ENCODE data around the gene SLC36A4.
A peak's percentile ranks its signal among the peaks of the same experiment; 100 is the strongest.
"Not testable (repeated sequence)": the region's sequence is repeated elsewhere in the genome, so short reads cannot be mapped to it uniquely, and the experiment has no call there.

Gene SLC36A4

GRCh38 chr11:93197380-93198214 lies at the start of gene SLC36A4:
Gene SLC36A4, minus strand, starts transcription at chr11:93197991. Its CDS starts 159 bp downstream, at chr11:93197832.
- peak; percentile 76 to 82 (median 80) for DNase-seq (ENCODE audit: low read depth in 3 of 3)

GRCh38 chr11:93246790-93247189 lies 49.0 kb upstream of the SLC36A4 start:
- DNase-seq (ENCODE audit: low read depth in 3 of 3) = not testable (repeated sequence)

GRCh38 chr11:93244018-93244417 lies 46.2 kb upstream of the SLC36A4 start:
- DNase-seq (ENCODE audit: low read depth in 3 of 3) = no peak

- no peak for DNase-seq (ENCODE audit: low read depth in 3 of 3)
These were observed 42.2 kb upstream of the SLC36A4 start for GRCh38 chr11:93239966-93240365.

GRCh38 chr11:93238956-93239355 lies 41.2 kb upstream of the SLC36A4 start:
- no peak for DNase-seq (ENCODE audit: low read depth in 3 of 3)

GRCh38 chr11:93236741-93237675 lies 39.2 kb upstream of the SLC36A4 start:
- no peak for DNase-seq (ENCODE audit: low read depth in 3 of 3)

GRCh38 chr11:93234602-93235207 lies 36.9 kb upstream of the SLC36A4 start:
- DNase-seq (ENCODE audit: low read depth in 3 of 3) = peak; percentile 38 to 53 (median 51)

GRCh38 chr11:93229876-93230275 lies 32.1 kb upstream of the SLC36A4 start:
- no peak for DNase-seq (ENCODE audit: low read depth in 3 of 3)

- no peak for DNase-seq (ENCODE audit: low read depth in 3 of 3)
These were observed 27.9 kb upstream of the SLC36A4 start for GRCh38 chr11:93225662-93226061.

GRCh38 chr11:93221539-93221938 lies 23.7 kb upstream of the SLC36A4 start:
- no peak for DNase-seq (ENCODE audit: low read depth in 3 of 3)

GRCh38 chr11:93220078-93220477 lies 22.3 kb upstream of the SLC36A4 start:
- no peak for DNase-seq (ENCODE audit: low read depth in 3 of 3)

- no peak for DNase-seq (ENCODE audit: low read depth in 3 of 3)
These were observed 21.6 kb upstream of the SLC36A4 start for GRCh38 chr11:93219440-93219839.

GRCh38 chr11:93216511-93217101 lies 18.8 kb upstream of the SLC36A4 start:
- DNase-seq (ENCODE audit: low read depth in 3 of 3) = no peak

GRCh38 chr11:93213622-93214021 lies 15.8 kb upstream of the SLC36A4 start:
- DNase-seq (ENCODE audit: low read depth in 3 of 3) = no peak

GRCh38 chr11:93212094-93212493 lies 14.3 kb upstream of the SLC36A4 start:
- no peak for DNase-seq (ENCODE audit: low read depth in 3 of 3)

- no peak for DNase-seq (ENCODE audit: low read depth in 3 of 3)
These were observed 11.7 kb upstream of the SLC36A4 start for GRCh38 chr11:93209466-93209865.

- no peak for DNase-seq (ENCODE audit: low read depth in 3 of 3)
These were observed 11.0 kb upstream of the SLC36A4 start for GRCh38 chr11:93208663-93209270.

- no peak for DNase-seq (ENCODE audit: low read depth in 3 of 3)
These were observed 1.8 kb upstream of the SLC36A4 start for GRCh38 chr11:93199616-93200015.

GRCh38 chr11:93198215-93198845 lies 539 bp upstream of the SLC36A4 start:
- DNase-seq (ENCODE audit: low read depth in 3 of 3) = no peak

GRCh38 chr11:93196816-93197379 lies 893 bp downstream of the SLC36A4 start:
- no peak for DNase-seq (ENCODE audit: low read depth in 3 of 3)

Data from stimulated activated CD4-positive, alpha-beta T cell treated with anti-CD3 and anti-CD28 coated beads, TNF-alpha, amount 100 ng/mL, for 48 hours (primary cell).